ENCODE results near the gene COL12A1. TPM values are rescaled to one million over a fixed set of nuclear protein-coding genes. Genes with fewer than 3 reads are reported as not detected.

COL12A1 gene
- total RNA-seq, 1 donor from 2014 or later, result 2,335 TPM

DNA sequence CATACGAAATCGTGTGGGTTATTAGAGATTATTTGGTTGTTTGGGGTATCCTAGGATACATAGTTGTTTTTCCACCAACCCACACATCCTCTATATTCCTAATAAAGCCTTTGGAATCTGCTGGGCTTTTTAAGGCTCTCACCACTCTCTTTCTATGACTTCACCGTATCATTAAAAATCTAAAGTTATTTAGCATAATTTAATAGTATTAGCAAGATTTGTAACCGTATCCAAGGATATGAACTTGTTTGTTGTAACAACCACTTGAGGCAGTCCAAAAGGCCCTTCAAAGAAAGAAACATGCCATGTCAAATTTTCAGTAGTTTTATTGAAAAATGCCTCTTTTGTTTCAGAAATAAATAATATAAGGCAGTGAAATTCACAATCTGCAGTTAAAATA is 121.8 kb downstream of the COL12A1 start:
- Mint-ChIP-seq H3K36me3 (ENCODE audit: unreplicated experiment) (peaks cover 87% of the 10 kb centered on the region), H3K4me3 (ENCODE audit: unreplicated experiment) (no peak overlapping the region), H3K9me3 (ENCODE audit: unreplicated experiment) (peaks cover 5% of the 10 kb centered on the region), H3K4me1 (ENCODE audit: unreplicated experiment) (peaks cover 61% of the 10 kb centered on the region), H3K27ac (ENCODE audit: unreplicated experiment) (peak overlapping the region; percentile 71), H3K27me3 (ENCODE audit: unreplicated experiment) (no peaks in the 10 kb centered on the region)
- TF ChIP-seq, protein P1, sequence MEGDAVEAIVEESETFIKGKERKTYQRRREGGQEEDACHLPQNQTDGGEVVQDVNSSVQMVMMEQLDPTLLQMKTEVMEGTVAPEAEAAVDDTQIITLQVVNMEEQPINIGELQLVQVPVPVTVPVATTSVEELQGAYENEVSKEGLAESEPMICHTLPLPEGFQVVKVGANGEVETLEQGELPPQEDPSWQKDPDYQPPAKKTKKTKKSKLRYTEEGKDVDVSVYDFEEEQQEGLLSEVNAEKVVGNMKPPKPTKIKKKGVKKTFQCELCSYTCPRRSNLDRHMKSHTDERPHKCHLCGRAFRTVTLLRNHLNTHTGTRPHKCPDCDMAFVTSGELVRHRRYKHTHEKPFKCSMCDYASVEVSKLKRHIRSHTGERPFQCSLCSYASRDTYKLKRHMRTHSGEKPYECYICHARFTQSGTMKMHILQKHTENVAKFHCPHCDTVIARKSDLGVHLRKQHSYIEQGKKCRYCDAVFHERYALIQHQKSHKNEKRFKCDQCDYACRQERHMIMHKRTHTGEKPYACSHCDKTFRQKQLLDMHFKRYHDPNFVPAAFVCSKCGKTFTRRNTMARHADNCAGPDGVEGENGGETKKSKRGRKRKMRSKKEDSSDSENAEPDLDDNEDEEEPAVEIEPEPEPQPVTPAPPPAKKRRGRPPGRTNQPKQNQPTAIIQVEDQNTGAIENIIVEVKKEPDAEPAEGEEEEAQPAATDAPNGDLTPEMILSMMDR (IDR thresholded peaks at IDR 0.05), result no peak
- DNase-seq (ENCODE audit: extremely low spot score, unreplicated experiment), result no peak

DNA sequence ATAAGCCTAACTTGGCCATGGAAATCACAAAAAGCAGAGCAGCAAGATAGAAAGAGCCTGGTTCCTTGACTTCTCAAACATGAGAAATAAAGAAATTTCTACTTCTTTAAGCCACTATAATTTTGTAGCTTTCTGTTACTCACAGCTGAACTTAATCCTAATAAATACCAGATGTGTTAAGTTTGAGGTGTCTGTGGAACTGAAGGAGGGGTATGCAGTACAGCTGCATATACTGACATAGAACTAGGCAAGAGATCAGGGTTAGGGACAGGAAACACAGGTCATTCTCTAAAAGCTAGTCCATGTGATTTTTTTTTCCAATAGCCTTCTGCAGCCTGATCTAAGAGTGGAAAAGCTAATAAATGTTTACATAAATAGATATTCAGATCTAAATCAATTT is 123.9 kb downstream of the COL12A1 start:
- Mint-ChIP-seq H3K27ac (ENCODE audit: unreplicated experiment) (peak overlapping the region; percentile 71), H3K27me3 (ENCODE audit: unreplicated experiment) (no peaks in the 10 kb centered on the region), H3K4me3 (ENCODE audit: unreplicated experiment) (no peak overlapping the region), H3K36me3 (ENCODE audit: unreplicated experiment) (peaks cover 72% of the 10 kb centered on the region), H3K9me3 (ENCODE audit: unreplicated experiment) (peaks cover 5% of the 10 kb centered on the region), H3K4me1 (ENCODE audit: unreplicated experiment) (peaks cover 72% of the 10 kb centered on the region)
- TF ChIP-seq, protein P1 (IDR thresholded peaks at IDR 0.05), result no peak
- DNase-seq (ENCODE audit: extremely low spot score, unreplicated experiment), result no peak

DNA sequence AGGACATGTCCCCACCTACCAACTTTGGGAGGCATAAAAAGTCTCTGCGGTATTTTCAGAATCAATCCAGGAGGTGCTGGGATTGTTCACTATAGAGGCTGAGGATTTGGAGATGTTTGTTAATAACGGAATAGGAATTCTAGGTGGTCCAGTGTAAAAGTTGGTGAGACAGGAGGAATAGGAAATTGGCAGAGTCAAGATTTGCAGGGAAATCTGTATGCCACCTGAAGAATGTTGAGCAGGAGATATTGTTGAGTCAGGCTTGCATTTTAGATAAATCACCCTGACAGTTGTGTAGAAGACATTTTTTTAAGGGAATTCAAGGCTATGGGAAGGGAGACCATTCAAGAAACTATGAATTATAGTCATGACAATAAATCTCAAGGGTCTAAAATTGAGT is 124.8 kb downstream of the COL12A1 start:
- H3K9me3 Mint-ChIP-seq (ENCODE audit: unreplicated experiment), result peaks cover 5% of the 10 kb centered on the region
- peaks cover 70% of the 10 kb centered on the region for H3K36me3 Mint-ChIP-seq (ENCODE audit: unreplicated experiment)
- no peak overlapping the region for H3K4me3 Mint-ChIP-seq (ENCODE audit: unreplicated experiment)
- H3K27me3 Mint-ChIP-seq (ENCODE audit: unreplicated experiment), result no peaks in the 10 kb centered on the region
- peak overlapping the region; percentile 59 for H3K27ac Mint-ChIP-seq (ENCODE audit: unreplicated experiment)
- peaks cover 72% of the 10 kb centered on the region for H3K4me1 Mint-ChIP-seq (ENCODE audit: unreplicated experiment)
- TF ChIP-seq, protein P1 (IDR thresholded peaks at IDR 0.05), result no peak
- DNase-seq (ENCODE audit: extremely low spot score, unreplicated experiment), result no peak

DNA sequence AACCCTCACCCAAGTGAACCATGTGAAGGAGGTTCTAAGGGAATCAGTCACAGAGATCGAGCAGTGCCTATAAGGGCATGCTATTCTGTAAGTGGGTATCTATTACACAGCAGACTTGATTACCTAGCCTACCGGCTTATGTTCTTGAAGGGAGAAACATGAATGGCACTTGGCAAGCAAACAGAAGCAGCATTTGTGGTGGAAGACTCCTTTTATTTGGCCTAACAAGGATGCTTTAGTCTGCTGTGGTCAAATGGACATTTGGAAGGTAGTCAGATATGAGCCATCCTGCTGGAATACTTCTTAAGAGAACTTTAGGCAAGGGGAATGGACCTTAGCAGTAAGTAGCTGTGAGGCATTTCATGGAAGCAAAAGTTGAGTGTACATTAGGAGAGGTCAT is 126.3 kb downstream of the COL12A1 start:
- Mint-ChIP-seq H3K4me3 (ENCODE audit: unreplicated experiment) (no peak overlapping the region), H3K36me3 (ENCODE audit: unreplicated experiment) (peaks cover 63% of the 10 kb centered on the region), H3K4me1 (ENCODE audit: unreplicated experiment) (peaks cover 67% of the 10 kb centered on the region), H3K27ac (ENCODE audit: unreplicated experiment) (peak overlapping the region; percentile 52), H3K27me3 (ENCODE audit: unreplicated experiment) (no peaks in the 10 kb centered on the region), H3K9me3 (ENCODE audit: unreplicated experiment) (peaks cover 5% of the 10 kb centered on the region)
- TF ChIP-seq, protein P1 (IDR thresholded peaks at IDR 0.05), result no peak
- DNase-seq (ENCODE audit: extremely low spot score, unreplicated experiment), result no peak

DNA sequence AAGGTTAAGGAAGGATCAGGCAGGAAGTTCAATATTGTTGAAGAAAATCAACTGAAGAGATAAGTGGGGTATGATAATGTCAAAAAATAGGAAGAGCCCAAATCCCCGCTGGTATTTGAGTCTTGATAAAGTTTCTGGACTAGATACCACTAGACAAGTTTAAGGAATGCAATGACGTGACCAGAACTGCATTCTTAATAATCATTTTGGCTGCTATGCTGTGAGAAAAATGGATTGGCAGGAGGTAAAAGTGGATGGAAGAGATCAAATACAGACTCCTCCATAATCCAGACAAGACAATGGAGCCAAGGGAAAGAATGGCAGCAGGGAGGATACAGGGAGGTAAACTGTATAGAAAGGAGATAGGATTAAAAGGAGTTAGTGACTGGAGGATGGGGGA is 128.2 kb downstream of the COL12A1 start:
- Mint-ChIP-seq H3K36me3 (ENCODE audit: unreplicated experiment) (peaks cover 52% of the 10 kb centered on the region), H3K4me3 (ENCODE audit: unreplicated experiment) (no peak overlapping the region), H3K27ac (ENCODE audit: unreplicated experiment) (peak overlapping the region; percentile 5), H3K9me3 (ENCODE audit: unreplicated experiment) (peaks cover 6% of the 10 kb centered on the region), H3K27me3 (ENCODE audit: unreplicated experiment) (no peaks in the 10 kb centered on the region), H3K4me1 (ENCODE audit: unreplicated experiment) (peaks cover 54% of the 10 kb centered on the region)
- TF ChIP-seq, protein P1 (IDR thresholded peaks at IDR 0.05), result no peak
- no peak for DNase-seq (ENCODE audit: extremely low spot score, unreplicated experiment)

All from osteocyte (in vitro differentiated cells).